Colonic mucosa (tissue), 4 donors: ENCODE measurements around the gene SLFN12. TPM values are rescaled to one million over a fixed set of nuclear protein-coding genes. Genes with fewer than 3 reads are reported as not detected.

ENCODE experiments used
- DNase-seq: peaks from one replicate; pipeline ENCODE4 v3.0.0-alpha.2; 2020
- H3K27ac ChIP-seq: fragments of 200-600 bp; one replicate; pipeline ENCODE4 v1.8.0; 2021
- H3K27me3 ChIP-seq: fragments of 200-600 bp; one replicate; pipeline ENCODE4 v1.8.0; 2021
- H3K36me3 ChIP-seq: fragments of 200-600 bp; one replicate; pipeline ENCODE4 v1.8.0; 2021
- H3K4me1 ChIP-seq: fragments of 200-600 bp; one replicate; pipeline ENCODE4 v1.8.0; 2021; ENCODE audit warnings: mild to moderate bottlenecking
- H3K4me3 ChIP-seq: fragments of 200-600 bp; one replicate; pipeline ENCODE4 v1.8.0; 2021
- H3K9ac ChIP-seq, 2 donors: one replicate each; pipeline ENCODE4 v1.7.0; 2013; ENCODE audit warnings: control low read depth in 2 of 2, low read depth in 2 of 2, low read length in 2 of 2
- H3K9me3 ChIP-seq: fragments of 200-600 bp; one replicate; pipeline ENCODE4 v1.8.0; 2021
- intact Hi-C: fragments of 100-400 bp; cut with DNase I; formaldehyde crosslinking; loops from one replicate; pipeline ENCODE4 v1.14.1; 2022
- total RNA-seq, 2 donors: library from RNA; stranded (reverse); fragmentation: NEBNext Ultra II Directional in 1 of 2; extraction: Animal tissue kit (Norgen Biotek cat#: 25700) in 1 of 2; gene quantifications; one replicate each; pipeline ENCODE4 v1.2.1, GENCODE V29; 2021
- TF ChIP-seq, protein P1 (sequence below): fragments of 200-600 bp; IDR thresholded peaks from one replicate; pipeline ENCODE4 v1.8.0; 2022; ENCODE audit warnings: antibody characterized with exemption, mild to moderate bottlenecking
- donor health status: healthy.
- donor health status: DM: no; HTN: no; CAD: no.
- donor health status: DM: no; HTN: no; CAD: no.

Gene SLFN12
- total RNA-seq, 2 donors from 2014 or later = 1.3 to 2.0 TPM

DNA sequence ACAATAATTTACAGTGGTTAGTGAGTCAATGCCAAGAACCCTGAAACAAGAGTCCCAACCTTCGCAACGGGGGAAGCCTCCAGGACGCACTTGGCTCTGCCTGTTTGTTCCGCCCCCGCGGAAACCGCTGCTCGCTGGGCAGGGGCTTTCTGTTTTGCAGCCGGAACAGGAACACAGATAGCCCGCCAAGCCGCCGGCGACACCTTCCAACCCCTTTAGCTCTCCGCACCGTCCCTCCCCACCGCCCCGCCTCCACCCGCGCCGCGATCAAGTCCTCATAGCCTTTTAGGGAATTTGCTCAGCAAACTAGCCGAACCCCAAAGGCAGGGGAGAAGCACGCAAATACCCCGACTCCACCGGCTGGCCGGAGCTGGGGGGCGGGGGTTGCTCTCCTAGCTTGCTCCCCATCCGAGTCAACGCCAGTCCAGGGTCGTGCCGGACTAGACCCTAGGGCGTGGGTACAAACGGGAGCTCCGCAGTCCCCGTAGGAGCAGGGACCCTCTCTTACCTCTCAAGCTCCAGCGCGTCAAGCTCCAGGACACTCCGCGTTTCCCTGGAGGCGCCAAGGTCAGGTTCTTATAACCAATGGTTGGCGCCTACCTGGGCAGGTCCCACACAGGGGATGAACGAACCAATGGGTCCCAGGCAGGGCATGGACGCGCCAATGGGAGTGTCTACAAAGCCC is 16.1 kb upstream of the SLFN12 start, which contains the start of gene SLFN13:
Gene SLFN13 (minus strand): TSS at position 553 of the 685 bp plus-strand sequence. CDS start 3,086 bp downstream, outside the sequence.
- TF ChIP-seq, protein P1, sequence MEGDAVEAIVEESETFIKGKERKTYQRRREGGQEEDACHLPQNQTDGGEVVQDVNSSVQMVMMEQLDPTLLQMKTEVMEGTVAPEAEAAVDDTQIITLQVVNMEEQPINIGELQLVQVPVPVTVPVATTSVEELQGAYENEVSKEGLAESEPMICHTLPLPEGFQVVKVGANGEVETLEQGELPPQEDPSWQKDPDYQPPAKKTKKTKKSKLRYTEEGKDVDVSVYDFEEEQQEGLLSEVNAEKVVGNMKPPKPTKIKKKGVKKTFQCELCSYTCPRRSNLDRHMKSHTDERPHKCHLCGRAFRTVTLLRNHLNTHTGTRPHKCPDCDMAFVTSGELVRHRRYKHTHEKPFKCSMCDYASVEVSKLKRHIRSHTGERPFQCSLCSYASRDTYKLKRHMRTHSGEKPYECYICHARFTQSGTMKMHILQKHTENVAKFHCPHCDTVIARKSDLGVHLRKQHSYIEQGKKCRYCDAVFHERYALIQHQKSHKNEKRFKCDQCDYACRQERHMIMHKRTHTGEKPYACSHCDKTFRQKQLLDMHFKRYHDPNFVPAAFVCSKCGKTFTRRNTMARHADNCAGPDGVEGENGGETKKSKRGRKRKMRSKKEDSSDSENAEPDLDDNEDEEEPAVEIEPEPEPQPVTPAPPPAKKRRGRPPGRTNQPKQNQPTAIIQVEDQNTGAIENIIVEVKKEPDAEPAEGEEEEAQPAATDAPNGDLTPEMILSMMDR = no peak
- intact Hi-C loops = no loop called here
- H3K4me3 ChIP-seq = peak within 1 kb of the TSS; percentile 49
- no peaks in the 10 kb centered on the region for H3K27me3 ChIP-seq
- DNase-seq = peak; percentile 80
- no peaks in the 10 kb centered on the region for H3K9me3 ChIP-seq
- peak within 1 kb of the TSS; percentile 62 to 71 for H3K9ac ChIP-seq
- no peaks in the 10 kb centered on the region for H3K36me3 ChIP-seq
- no peaks in the 10 kb centered on the region for H3K4me1 ChIP-seq
- H3K27ac ChIP-seq = peak within 1 kb of the TSS; percentile 62

DNA sequence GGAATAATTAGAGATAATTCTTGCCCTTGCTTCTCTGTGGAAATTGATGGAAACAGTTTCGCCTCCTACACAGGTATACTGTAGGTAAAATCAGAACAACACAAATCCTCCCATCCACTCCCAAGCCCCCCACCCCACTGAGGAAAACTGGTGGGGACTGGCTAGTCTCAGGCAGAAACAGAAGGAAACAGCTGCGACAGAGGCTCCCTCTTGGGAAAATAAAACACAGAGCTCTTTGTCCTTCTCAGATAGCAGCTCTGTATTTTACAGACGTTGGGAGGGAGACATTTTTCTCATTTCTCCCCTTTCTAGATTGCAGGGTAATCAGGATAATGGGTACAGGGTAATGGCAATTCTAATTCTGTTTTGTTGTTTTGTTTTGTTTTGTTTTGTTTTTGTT is 15.2 kb upstream of the SLFN12 start:
- Histone ChIP-seq H3K9ac (peak overlapping the region in 1 of 2 donors; percentile 5), H3K4me3 (peak overlapping the region; percentile 49), H3K27ac (no peak overlapping the region), H3K27me3 (no peaks in the 10 kb centered on the region), H3K4me1 (no peaks in the 10 kb centered on the region), H3K36me3 (no peaks in the 10 kb centered on the region), H3K9me3 (no peaks in the 10 kb centered on the region)
- no peak for DNase-seq
- TF ChIP-seq, protein P1 = no peak
- intact Hi-C loops = no loop called here

DNA sequence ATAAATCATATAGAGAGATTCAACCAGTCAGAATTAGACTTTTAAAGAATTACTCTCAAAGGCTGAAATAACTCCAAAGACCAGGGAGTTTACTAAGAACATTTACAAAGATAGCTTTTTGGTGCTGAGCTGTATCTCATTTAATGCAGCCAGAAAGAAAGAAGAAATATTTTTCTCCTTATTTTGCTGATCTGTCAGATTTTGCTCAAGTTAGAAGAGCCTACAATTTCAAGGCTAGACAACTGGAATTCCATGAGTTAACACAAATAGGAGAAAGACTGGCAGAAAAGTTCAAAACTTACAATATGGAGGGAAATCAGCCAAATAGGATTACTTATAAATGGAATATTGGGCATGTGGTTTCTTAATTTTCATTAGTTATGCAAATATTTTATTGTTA is 6.1 kb upstream of the SLFN12 start:
- DNase-seq = no peak
- H3K9ac ChIP-seq = no peak overlapping the region
- intact Hi-C loops = no loop called here
- H3K4me3 ChIP-seq = no peak overlapping the region
- no peaks in the 10 kb centered on the region for H3K27me3 ChIP-seq
- no peak overlapping the region for H3K27ac ChIP-seq
- H3K9me3 ChIP-seq = no peaks in the 10 kb centered on the region
- no peaks in the 10 kb centered on the region for H3K4me1 ChIP-seq
- TF ChIP-seq, protein P1 = no peak
- H3K36me3 ChIP-seq = no peaks in the 10 kb centered on the region

DNA sequence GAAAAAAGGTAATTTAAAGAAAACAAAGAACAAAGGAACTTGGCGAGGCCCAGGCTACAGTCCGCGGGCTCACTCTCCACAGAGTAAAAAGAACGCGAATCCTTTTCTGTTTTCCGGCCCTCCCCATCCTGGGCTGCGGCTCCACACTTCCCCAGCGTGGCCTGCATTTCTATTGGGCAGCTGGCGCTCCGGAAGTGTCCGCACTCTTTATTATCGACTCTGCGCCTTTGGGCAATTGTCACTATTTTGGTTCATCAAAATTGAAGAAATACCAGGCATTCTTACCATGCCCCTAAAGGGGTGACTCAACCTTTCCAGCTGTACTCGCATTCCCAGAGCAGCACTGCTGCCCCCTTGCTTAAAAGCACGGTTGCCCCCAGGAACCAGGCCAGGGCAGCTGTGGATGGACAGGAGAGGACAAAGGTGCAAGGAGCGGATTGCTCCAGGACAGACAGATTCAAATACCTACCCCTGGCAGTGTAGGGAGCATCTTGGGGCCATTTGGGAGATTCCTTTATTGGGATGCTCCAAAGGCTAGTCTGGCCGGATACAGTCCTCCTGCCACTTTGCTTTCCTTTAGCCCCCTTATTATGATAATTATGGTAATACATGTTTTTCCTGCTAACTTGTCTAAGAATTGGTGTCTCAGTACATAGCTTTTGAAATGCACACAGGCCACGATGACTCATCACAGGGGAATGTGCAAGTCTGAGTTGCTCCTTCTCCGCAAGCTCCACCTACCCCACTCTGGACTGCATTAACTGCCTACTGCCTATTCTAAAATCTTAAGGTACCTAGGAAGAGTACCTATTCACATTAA is 985 bp upstream of the SLFN12 start:
- H3K9ac ChIP-seq = peak overlapping the region; percentile 66 to 75
- H3K4me3 ChIP-seq = peak overlapping the region; percentile 30
- peak; percentile 67 for DNase-seq
- no peaks in the 10 kb centered on the region for H3K27me3 ChIP-seq
- no peaks in the 10 kb centered on the region for H3K36me3 ChIP-seq
- intact Hi-C loops = no loop called here
- H3K4me1 ChIP-seq = no peaks in the 10 kb centered on the region
- H3K9me3 ChIP-seq = no peaks in the 10 kb centered on the region
- H3K27ac ChIP-seq = peak overlapping the region; percentile 80
- TF ChIP-seq, protein P1 = no peak

DNA sequence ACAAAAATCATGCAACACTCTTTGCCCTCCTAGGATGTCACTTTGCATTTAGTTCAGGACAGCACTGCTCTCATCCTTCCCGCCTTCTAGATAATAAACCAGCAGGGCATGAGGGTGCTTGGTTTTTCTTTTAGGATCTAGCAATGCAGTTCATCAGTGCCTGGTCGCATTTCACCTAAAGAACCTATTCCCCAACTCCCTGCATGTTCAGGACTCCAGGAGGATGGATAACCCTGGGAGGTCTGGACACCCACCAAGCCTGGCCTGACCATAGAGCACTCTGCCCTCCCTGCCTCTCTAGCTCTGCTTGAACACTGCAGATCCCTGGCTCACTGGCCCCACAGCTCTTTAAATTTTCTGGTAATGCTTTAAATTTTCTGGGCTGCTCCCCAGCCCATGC is 2.6 kb downstream of the SLFN12 start:
- intact Hi-C loops = no loop called here
- H3K4me1 ChIP-seq = no peaks in the 10 kb centered on the region
- H3K27me3 ChIP-seq = no peaks in the 10 kb centered on the region
- no peak overlapping the region for H3K4me3 ChIP-seq
- no peak for DNase-seq
- no peak overlapping the region for H3K27ac ChIP-seq
- H3K36me3 ChIP-seq = no peaks in the 10 kb centered on the region
- no peaks in the 10 kb centered on the region for H3K9me3 ChIP-seq
- no peak overlapping the region for H3K9ac ChIP-seq
- TF ChIP-seq, protein P1 = no peak
